IMR-90 (cell line): ENCODE measurements around the gene SHC4.

Source experiments
- BHLHE40 ChIP-seq: fragments of 150-350 bp; IDR thresholded peaks from 2 replicates; pipeline ENCODE4 v1.6.1; 2016; ENCODE audit warnings: mild to moderate bottlenecking, low read depth, low read length
- CTCF ChIP-seq: conservative IDR thresholded peaks from 2 replicates; pipeline ENCODE4 v1.5.1; 2012; ENCODE audit warnings: mild to moderate bottlenecking, low read depth, low read length, improper control_type of control experiment
- RAD21 ChIP-seq: IDR thresholded peaks from 2 replicates; pipeline ENCODE4 v1.6.1; 2012; ENCODE audit warnings: low read length, improper control_type of control experiment
- RFX5 ChIP-seq: IDR thresholded peaks from 2 replicates; pipeline ENCODE4 v1.8.0; 2012; ENCODE audit warnings: low read depth, mild to moderate bottlenecking, low read length, moderate library complexity

DNA sequence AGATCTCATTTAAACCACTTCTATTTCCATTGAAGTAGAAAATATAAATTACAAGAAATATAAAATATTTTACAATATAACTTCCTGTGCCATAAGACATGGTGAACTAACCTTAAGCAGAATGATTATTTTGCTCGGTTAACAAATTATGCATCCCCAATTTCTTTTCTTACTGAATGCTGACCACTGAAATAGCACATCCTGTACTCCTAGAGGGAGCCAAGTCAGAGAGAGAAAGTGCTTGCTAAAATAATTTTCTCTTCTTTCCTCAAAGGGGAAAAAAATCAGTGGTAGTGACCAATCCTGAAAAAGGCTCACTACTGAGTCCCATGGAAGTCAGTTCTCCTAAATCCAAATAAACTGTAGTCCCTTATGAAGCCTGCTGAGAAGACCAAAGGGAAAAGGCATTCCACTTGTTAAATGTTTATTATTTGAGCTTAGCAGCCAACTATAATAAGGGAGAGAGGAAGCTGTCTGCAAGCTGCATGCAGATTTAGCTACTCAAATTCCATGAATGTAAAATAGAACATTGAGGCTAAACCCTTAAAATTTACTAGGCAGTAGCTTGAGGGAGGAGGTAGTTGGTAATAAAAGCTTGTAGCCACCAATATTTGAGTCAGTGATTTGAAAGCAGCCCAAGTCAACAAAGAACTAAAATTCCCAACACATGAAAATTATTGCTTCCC is 185.9 kb downstream of the SHC4 start:
- TF ChIP-seq BHLHE40 = no peak
- TF ChIP-seq RAD21 = no peak
- TF ChIP-seq CTCF = no peak
- no peak for TF ChIP-seq RFX5
